Keratinocyte (primary cell): ENCODE data around the gene COPA.

Experiments
- CTCF ChIP-seq, 3 experiments: IDR thresholded peaks in 1 of 3; conservative IDR thresholded peaks in 1 of 3; optimal IDR thresholded peaks in 1 of 3; 2 replicates in 2 of 3; 3 replicates in 1 of 3; pipeline versions ENCODE3 to v1.5.1; 2011; ENCODE audit warnings: low read length in 3 of 3, mild to moderate bottlenecking in 3 of 3, moderate library complexity in 2 of 3, control low read depth in 1 of 3, inconsistent platforms in 1 of 3; ENCODE audit not compliant: insufficient read depth in 2 of 3; ENCODE audit errors: extremely low read depth in 1 of 3
- EZH2 ChIP-seq: IDR thresholded peaks from one replicate; pipeline ENCODE4 v1.6.1; 2012; ENCODE audit warnings: inconsistent platforms, mild to moderate bottlenecking, low read length, moderate library complexity

GRCh38 chr1:160285506-160285905, 57.5 kb downstream of the COPA start:
- no peak for TF ChIP-seq CTCF (optimal IDR thresholded peaks at IDR 0.05 in 1 of 3, IDR thresholded peaks at IDR 0.05 in 1 of 3, conservative IDR thresholded peaks at IDR 0.05 in 1 of 3; ENCODE audit: extremely low read depth in 1 of 3, insufficient read depth in 2 of 3, low read length in 3 of 3)
- TF ChIP-seq EZH2: no peak
